Ovary (tissue), 3 donors: ENCODE results near the gene ADCY5.

Experiments
- EP300 ChIP-seq: sonication (generic); formaldehyde crosslinking; IDR thresholded peaks from one replicate; pipeline ENCODE4 v1.6.1; 2017; ENCODE audit warnings: antibody characterized with exemption
- POLR2A ChIP-seq: fragments of 450-650 bp; IDR thresholded peaks from one replicate; pipeline ENCODE4 v1.6.1; 2017; ENCODE audit warnings: antibody characterized with exemption, mild to moderate bottlenecking, moderate library complexity
- TF ChIP-seq, protein P1 (sequence below), 3 donors: fragments of 450-650 bp in 2 of 3; fragments of 200-600 bp in 1 of 3; IDR thresholded peaks; one replicate each; pipeline versions ENCODE4 v1.5.1 to v1.8.0; 2016 to 2022; ENCODE audit warnings: antibody characterized with exemption in 3 of 3, mild to moderate bottlenecking in 1 of 3
- donor health status: DM: no; HTN: no; CAD: no.

DNA sequence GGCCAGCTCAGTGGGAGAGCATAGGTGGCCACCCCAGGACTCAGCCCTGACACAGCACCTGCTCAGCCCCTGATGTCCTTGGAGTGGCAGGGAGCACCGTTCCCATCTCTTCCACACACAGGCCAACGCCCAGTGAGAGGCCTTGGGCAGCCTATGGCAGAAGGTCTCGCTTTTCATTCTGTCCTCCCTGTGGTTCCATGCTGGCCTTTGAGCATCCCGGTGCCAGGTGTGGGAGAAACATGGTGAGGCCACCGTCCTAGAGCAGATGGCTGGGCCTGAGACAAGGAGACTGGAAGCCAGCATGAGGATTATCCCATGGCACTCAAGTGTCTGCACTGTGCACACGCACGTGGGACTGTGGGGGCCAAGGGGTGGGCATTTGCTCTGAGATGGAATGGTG is 25.1 kb downstream of the ADCY5 start:
- TF ChIP-seq, protein P1, sequence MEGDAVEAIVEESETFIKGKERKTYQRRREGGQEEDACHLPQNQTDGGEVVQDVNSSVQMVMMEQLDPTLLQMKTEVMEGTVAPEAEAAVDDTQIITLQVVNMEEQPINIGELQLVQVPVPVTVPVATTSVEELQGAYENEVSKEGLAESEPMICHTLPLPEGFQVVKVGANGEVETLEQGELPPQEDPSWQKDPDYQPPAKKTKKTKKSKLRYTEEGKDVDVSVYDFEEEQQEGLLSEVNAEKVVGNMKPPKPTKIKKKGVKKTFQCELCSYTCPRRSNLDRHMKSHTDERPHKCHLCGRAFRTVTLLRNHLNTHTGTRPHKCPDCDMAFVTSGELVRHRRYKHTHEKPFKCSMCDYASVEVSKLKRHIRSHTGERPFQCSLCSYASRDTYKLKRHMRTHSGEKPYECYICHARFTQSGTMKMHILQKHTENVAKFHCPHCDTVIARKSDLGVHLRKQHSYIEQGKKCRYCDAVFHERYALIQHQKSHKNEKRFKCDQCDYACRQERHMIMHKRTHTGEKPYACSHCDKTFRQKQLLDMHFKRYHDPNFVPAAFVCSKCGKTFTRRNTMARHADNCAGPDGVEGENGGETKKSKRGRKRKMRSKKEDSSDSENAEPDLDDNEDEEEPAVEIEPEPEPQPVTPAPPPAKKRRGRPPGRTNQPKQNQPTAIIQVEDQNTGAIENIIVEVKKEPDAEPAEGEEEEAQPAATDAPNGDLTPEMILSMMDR (IDR thresholded peaks at IDR 0.05): no peak
- TF ChIP-seq POLR2A (no peak), EP300 (no peak)
